Mononuclear cell (primary cell): ENCODE results near the gene CHRNA4. TPM values are rescaled to one million over a fixed set of nuclear protein-coding genes. Genes with fewer than 3 reads are reported as not detected.

Experiments
- H3K27me3 ChIP-seq: 2 replicates; pipeline ENCODE4 v1.6.0; 2011; ENCODE audit warnings: low read length, control low read depth; ENCODE audit not compliant: insufficient read depth
- H3K4me1 ChIP-seq: 2 replicates; pipeline ENCODE4 v1.5.1; 2011; ENCODE audit warnings: mild to moderate bottlenecking, low read length, control low read depth; ENCODE audit not compliant: insufficient read depth
- H3K4me3 ChIP-seq: 2 replicates; pipeline ENCODE4 v1.5.1; 2011; ENCODE audit warnings: mild to moderate bottlenecking, low read length, moderate library complexity
- H3K9me3 ChIP-seq: 2 replicates; pipeline ENCODE4 v1.5.1; 2011; ENCODE audit warnings: low read depth, mild to moderate bottlenecking, control low read depth, low read length
- total RNA-seq: library from RNA; depleted of rRNA; stranded (reverse); fragments of >200 nt; gene quantifications from one replicate; pipeline ENCODE4 v1.2.3, GENCODE V29; 2012

The CHRNA4 gene
- total RNA-seq, 1 donor = not detected

DNA sequence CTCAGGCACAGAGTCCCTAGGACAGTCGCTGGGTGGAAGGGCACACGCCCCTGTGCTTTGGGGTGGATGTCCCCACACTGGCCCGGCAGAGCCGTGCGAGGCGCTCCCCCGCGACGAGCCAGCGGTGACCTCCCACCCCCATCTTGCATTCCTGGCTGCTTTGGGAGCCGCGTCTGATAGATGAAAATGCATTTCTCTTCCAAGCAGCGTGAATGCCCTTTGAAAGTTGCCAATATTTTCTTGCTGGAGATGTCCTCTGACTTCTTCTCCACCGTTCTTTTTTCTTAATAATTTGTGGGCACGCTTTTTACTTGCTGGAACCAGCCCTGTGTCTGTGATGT, 38.2 kb downstream of the CHRNA4 start:
- Histone ChIP-seq H3K4me3 (no peak overlapping the region), H3K9me3 (no peaks in the 10 kb centered on the region), H3K27me3 (no peaks in the 10 kb centered on the region), H3K4me1 (peaks cover 6% of the 10 kb centered on the region)

DNA sequence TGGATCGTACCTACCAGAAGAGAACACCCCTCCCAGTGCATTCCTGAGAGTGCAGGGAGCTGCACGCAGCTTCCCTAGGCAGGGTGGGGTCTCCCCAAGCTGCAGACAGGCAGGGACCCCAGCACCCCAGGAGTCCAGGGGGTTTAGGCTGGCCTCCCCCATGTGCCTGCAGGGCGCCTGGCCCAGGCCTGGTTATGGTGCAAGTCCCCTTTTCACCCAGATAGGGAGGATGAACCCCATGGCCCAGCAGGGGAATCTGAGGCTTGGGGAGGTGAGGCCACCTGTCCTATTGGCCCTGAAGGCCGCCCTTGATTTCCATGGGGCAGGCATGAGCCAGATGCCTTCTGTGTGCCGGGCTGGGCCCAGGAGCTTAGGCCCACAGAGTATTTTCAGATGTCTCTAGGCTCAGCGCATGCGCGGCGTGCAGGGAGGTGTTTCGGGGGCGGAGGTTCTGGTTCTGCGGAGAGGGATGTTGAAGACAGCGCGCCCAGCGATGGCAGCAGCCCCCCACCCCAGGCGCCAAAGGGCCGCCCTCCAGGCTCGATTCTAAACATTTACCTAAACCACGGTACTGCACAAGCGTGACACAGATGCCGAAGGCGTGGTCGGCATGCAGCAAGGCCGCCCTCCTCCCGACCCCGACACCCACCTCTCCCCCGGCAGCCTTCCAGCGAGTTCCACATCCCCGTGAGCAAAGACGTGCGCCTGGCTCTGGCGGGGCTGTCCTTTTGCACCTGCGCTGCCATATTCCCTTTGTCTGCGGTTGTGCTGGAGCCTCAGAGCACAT, 38.8 kb downstream of the CHRNA4 start:
- Histone ChIP-seq H3K27me3 (no peaks in the 10 kb centered on the region), H3K4me1 (peaks cover 6% of the 10 kb centered on the region), H3K9me3 (no peaks in the 10 kb centered on the region), H3K4me3 (no peak overlapping the region)

DNA sequence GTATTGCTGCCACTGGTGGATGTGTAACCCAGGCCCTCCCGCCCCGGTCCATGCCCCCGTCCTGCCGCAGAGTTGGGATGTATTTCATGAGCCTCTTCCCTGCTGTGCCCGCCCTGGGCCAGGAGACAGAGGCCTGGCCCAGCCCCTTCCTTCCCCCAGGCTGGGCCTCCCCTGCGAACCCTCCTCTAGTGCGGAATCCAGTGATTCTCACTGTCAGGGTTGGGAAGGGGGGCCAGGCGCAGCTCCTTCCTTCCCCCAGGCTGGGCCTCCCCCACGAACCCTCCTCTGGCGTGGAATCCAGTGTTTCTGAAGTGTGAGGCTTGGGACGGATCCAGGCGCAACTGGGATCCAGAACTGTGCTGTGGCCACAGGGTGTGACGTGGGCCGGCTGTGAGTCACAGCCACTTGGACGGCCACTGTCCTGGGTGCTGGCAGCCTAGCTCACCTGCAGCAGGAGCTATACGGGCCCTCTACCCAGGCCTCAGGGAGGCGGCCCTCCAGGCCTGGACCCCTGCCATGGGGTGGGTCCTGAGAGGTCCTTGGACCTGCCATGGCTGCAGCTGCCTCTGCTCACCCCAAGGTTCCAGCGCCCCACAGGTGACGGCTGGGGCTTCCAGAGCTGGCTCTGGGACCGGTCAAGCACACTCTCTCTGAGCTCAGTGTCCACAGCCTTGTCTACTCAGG, 39.9 kb downstream of the CHRNA4 start:
- no peaks in the 10 kb centered on the region for H3K27me3 ChIP-seq
- H3K4me3 ChIP-seq = no peak overlapping the region
- H3K9me3 ChIP-seq = no peaks in the 10 kb centered on the region
- H3K4me1 ChIP-seq = peaks cover 3% of the 10 kb centered on the region

DNA sequence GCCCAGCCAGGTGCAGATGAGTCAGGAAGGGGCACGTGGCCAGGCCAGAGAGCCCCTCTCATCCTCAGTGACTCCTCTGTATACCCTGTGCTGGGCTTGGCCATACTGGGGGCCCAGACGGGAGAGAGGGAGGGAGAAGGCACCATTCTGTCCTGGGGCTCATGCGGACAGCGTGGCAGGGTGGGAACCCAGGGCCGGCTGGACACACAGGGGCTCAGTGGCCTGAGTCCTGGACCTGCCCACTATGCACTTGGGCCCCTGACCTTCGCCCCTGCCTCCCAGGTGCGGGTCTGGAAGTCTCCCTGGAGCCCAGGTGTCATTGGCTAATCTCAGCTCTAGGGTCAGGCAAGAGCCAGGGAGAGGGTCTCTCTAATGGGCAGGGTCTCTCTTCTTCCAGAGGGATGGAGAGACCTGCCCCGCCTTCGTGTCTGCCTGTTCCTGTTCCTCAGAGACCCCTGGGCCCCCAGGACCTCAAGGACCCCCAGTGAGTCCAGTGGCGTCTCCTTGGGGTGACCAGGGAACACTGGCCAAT, 40.5 kb downstream of the CHRNA4 start:
- no peaks in the 10 kb centered on the region for H3K4me1 ChIP-seq
- no peaks in the 10 kb centered on the region for H3K27me3 ChIP-seq
- H3K9me3 ChIP-seq = no peaks in the 10 kb centered on the region
- no peak overlapping the region for H3K4me3 ChIP-seq

DNA sequence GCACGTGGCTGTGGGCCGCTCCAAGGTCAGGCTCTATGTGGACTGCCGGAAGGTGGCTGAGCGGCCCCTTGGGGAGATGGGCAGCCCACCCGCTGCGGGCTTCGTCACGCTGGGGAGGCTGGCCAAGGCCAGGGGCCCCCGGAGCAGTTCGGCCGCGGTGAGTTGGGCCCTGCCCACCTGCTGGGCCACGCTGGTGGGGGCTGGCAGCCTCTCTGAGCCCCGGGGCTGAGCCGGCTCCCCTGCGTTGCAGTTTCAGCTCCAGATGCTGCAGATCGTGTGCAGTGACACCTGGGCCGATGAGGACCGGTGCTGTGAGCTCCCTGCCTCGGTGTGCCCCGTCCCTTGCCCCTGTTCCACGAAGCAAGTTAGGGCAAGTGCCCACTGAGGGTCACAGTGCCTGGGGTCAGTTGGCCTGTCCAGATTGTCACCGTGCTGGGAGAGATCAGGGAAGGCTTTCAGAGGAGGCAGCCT, 41.1 kb downstream of the CHRNA4 start:
- Histone ChIP-seq H3K4me1 (no peaks in the 10 kb centered on the region), H3K27me3 (no peaks in the 10 kb centered on the region), H3K9me3 (no peaks in the 10 kb centered on the region), H3K4me3 (no peak overlapping the region)

DNA sequence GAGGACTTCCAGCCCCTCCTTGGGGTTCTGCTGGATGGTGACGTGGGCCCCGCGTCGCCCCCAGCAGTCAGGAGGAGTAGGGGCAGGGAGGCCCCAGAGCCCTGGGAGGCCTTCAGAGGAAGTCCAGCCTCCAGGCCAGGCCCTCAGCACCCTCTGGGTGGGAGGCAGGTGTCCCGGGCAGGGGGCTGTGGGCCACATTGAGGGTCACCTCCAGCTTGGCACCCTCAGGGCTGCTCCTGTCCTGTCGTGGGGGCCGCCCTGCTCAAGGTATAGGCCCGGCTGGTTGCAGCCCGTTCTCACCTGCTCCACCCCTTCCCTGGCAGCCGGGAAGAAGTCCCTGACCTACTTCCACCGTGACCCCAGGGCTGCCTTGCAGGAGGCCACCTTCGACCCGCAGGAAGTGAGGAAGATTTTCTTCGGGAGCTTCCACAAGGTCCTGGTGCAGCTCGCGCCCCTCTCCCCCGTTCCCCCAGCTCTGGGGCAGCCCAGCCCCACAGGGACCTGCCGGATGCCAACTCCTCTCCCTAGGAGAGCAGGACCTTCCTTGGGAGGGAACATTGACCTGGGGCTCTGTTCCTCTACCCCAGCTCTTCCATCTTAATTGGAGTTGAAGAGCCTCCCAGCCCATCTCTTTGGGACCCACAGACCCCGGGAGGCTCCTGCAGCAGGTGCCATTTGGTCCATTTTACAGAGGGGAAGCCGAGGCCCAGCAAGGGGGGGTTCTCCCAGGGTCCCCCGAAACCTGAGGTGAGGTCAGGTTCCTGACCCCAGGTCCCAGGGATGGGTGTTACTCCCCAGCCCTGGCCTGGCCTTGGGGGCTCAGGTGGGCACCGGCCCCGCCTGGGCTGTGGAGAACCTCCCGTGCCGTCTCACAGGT, 41.7 kb downstream of the CHRNA4 start:
- H3K9me3 ChIP-seq = no peaks in the 10 kb centered on the region
- H3K27me3 ChIP-seq = no peaks in the 10 kb centered on the region
- no peak overlapping the region for H3K4me3 ChIP-seq

DNA sequence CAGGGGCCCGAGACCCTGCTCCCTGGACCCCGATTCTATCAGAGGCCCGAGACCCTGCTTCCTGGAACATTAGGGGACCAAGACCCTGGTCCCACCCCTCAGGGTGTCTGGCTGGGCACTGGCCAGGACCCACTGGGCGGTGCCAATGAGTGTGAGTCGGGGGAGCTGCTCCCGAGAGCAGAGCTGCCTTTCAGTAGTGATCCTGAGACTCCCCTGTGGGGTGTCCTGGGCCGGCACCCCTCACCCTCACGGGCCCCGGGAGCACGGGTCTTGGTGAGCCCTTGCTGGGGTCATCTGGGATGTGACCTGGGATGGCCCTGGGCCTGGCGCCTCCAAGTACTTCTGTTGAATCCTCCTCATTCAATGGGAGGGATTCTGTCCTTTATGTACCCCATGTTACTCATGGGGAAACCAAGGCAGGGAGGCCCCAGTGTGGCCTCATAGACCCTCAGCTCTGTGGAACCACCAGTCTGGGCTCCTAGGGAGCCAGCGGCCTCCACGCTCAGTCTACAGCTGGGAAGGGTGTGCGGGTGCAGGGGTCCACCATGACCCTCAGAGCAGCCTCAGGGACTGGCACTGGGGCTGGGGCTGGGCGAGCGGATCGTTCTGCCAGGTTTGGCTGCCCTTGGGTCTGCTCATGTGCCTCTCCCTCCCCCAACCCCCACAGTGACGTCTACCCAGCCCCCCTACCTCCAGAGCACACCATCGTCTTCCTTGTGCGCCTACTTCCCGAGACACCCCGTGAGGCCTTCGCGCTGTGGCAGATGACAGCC, 42.6 kb downstream of the CHRNA4 start:
- no peaks in the 10 kb centered on the region for H3K9me3 ChIP-seq
- no peaks in the 10 kb centered on the region for H3K4me1 ChIP-seq
- no peaks in the 10 kb centered on the region for H3K27me3 ChIP-seq
- no peak overlapping the region for H3K4me3 ChIP-seq

More for the DNA sequence above, 41.7 kb downstream of the CHRNA4 start:
- no peaks in the 10 kb centered on the region for H3K4me1 ChIP-seq

DNA sequence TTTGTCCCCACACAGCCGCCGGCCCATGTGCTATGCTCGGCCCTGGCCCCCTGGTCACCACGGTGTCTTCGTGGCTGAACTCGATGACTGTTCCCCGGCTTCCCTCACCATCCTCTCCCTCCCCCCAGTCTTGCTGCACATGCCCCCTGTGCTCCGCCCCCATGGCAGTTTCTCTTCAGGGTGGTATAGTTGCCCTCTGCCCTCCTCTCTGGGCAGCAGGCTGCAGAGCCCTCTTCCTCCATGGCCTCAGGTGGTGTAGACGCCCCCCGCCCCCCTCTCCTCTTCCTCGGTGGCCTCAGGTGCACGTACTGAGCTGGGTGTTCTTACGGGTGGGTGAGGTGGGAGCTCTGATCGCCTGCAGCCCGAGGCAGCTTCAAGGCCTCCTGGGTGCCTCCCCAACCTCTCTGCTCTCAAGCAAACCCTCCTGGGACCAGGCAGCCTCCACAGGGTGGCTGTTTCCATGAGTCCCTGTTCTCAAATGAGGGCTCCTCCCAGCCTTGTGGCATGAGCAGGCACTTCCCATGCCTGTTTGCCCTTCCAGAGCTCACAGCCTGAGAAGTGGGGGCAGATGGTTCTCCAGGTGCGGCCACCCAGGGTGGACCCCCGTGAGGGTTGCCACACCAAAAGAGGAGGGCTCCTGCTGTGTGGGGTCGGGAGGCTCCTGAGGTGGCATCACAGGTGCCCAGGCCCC, 43.4 kb downstream of the CHRNA4 start:
- Histone ChIP-seq H3K27me3 (no peaks in the 10 kb centered on the region), H3K4me1 (no peaks in the 10 kb centered on the region), H3K9me3 (no peaks in the 10 kb centered on the region), H3K4me3 (no peak overlapping the region)

DNA sequence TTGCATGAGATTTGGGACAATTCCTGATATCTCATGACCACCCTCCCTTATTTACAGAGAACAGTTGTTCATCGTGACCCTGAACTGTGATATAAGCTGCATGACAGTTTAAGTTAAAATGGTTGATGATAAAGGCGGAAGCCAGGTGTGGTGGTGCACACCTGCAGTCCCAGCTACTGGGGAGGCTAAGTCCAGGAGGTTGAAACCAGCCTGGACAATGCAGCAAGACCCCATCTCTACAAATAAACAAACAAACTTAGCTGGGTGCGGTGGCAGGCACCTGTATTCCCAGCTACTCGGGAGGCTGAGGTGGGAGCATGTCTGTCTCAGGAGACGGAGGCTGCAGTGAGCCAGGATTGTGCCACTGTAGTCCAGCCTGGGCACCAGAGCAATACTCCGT, 44.1 kb downstream of the CHRNA4 start:
- Histone ChIP-seq H3K9me3 (no peaks in the 10 kb centered on the region), H3K27me3 (no peaks in the 10 kb centered on the region), H3K4me1 (no peaks in the 10 kb centered on the region), H3K4me3 (no peak overlapping the region)

DNA sequence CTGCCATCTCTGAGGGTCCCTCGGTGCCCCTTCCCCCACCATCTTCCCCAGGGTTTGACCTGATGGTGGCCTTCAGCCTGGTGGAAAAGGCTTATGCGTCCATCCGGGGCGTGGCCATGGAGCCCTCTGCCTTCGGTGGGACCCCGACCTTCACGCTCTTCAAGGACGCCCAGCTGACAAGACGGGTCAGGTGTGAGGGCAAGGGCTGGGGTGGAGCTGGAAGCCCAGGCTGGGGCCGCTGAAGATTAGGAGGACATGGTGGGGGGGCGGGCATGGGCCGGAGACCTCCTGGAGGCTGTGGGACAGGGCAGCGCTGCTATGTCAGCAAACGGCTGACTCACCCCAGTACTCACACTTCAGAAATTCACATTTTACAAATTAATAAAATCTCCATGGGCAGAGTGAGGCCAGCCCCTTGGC, 44.6 kb downstream of the CHRNA4 start:
- no peaks in the 10 kb centered on the region for H3K27me3 ChIP-seq
- no peaks in the 10 kb centered on the region for H3K9me3 ChIP-seq
- H3K4me1 ChIP-seq = no peaks in the 10 kb centered on the region
- H3K4me3 ChIP-seq = no peak overlapping the region

DNA sequence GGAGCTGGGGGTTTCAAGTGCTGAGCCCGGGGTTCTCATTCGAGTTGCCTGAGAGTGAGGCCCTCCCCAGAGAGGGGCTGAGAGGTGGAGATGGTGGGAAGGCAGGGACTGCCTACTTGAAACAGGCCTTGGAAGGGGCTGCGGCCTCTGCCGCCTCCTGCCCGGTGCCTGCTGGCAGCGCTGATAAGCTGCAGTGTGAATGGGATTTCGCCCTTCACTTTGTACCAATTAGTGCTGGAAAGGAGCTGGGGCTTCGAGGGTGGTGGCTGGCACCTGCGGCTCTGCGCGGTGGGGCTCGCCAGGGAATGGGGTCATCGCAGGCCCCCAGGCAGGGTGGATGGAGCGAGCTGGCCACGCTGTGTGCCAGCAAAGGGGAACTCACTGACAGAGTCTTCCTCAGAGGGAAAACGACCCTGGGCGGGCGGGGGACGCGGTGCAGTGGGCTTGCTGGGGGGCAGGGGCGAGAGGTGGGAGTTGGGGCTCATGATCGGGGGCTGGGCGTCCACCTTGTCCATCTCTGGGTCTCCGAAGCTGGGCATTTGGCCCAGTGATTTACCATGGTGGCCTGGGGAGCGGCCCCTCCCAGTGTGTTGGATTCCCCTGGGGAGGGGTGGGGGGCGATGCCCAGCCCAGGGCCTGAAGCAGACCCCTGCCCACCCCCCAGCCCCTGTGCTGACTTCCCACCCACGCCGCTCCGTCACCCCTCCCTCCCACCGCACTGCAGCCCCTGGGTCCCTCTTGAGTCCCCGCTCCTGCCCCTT, 45.2 kb downstream of the CHRNA4 start:
- Histone ChIP-seq H3K4me1 (no peaks in the 10 kb centered on the region), H3K9me3 (no peaks in the 10 kb centered on the region), H3K27me3 (no peaks in the 10 kb centered on the region), H3K4me3 (no peak overlapping the region)

DNA sequence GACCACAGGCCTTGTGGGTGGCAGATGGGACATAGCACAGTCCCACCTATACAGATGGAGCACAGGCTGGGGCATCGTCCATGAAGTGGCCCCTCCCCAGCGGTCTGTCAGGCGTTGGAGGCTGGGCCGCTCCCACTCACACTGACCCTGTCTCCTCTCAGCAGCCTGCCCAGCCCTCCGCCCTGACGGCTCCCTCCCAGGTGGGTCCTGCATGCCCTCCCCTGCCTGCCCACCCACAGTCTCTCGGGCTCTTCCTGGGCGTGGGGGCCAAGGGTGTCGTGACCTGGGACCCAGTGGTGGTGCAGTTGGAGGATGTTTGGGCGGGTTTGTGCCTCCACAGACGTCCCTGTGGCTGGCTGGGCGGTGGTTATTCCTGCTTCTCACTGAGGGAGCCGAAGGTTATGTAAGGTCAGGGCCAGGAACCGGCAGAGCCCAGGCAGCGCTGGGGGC, 45.9 kb downstream of the CHRNA4 start:
- Histone ChIP-seq H3K4me1 (no peaks in the 10 kb centered on the region), H3K4me3 (no peak overlapping the region), H3K9me3 (no peaks in the 10 kb centered on the region), H3K27me3 (no peaks in the 10 kb centered on the region)

DNA sequence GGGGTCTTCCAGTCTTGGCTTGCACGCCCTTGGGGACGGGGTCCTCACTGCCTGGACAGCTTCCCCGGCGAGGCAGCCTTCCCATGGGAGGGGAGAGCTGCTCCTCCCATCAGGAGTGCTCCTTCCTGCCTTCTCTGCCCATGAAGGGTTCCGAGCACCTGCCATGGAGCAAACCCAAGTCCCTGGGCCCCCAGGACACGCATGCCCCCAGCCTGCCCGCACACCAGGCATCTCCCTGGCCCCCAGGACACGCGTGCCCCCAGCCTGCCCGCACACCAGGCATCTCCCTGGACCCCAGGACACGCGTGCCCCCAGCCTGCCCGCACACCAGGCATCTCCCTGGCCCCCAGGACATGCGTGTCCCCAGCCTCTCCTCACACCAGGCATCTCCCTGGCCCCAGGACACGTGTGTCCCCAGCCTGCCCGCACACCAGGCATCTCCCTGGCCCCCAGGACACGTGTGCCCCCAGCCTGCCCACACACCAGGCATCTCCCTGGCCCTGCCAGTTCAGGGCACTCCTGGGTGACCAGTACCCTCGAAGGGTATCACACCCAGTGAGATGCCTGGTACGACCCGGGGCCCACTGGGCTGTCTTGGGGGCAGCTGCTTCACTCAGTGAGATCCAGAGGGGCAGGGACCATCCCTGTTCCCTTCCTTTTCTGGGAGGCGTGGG, 46.4 kb downstream of the CHRNA4 start:
- no peaks in the 10 kb centered on the region for H3K4me1 ChIP-seq
- H3K4me3 ChIP-seq = no peak overlapping the region
- no peaks in the 10 kb centered on the region for H3K27me3 ChIP-seq
- no peaks in the 10 kb centered on the region for H3K9me3 ChIP-seq
